Fibroblast of skin of scalp (primary cell): Measurements from ENCODE around the gene TGFB1I1. TPM values are rescaled to one million over a fixed set of nuclear protein-coding genes. Genes with fewer than 3 reads are reported as not detected.
"Not testable (repeated sequence)": the region's sequence is repeated elsewhere in the genome, so short reads cannot be mapped to it uniquely, and the experiment has no call there.

Experiments used
- DNase-seq: peaks from one replicate; pipeline ENCODE4 v3.0.0-alpha.2; 2013
- polyA plus RNA-seq, 2 experiments: library from polyadenylated mRNA; unstranded; fragments of 120-200 nt; gene quantifications; one replicate each; pipeline ENCODE4 v1.2.1, GENCODE V29; 2013; ENCODE audit not compliant: insufficient read length in 2 of 2

The TGFB1I1 gene
- polyA plus RNA-seq (2013, experiment 1 of 2; ENCODE audit: insufficient read length): 327 TPM
- polyA plus RNA-seq (2013, experiment 2 of 2; ENCODE audit: insufficient read length): 287 TPM

DNA sequence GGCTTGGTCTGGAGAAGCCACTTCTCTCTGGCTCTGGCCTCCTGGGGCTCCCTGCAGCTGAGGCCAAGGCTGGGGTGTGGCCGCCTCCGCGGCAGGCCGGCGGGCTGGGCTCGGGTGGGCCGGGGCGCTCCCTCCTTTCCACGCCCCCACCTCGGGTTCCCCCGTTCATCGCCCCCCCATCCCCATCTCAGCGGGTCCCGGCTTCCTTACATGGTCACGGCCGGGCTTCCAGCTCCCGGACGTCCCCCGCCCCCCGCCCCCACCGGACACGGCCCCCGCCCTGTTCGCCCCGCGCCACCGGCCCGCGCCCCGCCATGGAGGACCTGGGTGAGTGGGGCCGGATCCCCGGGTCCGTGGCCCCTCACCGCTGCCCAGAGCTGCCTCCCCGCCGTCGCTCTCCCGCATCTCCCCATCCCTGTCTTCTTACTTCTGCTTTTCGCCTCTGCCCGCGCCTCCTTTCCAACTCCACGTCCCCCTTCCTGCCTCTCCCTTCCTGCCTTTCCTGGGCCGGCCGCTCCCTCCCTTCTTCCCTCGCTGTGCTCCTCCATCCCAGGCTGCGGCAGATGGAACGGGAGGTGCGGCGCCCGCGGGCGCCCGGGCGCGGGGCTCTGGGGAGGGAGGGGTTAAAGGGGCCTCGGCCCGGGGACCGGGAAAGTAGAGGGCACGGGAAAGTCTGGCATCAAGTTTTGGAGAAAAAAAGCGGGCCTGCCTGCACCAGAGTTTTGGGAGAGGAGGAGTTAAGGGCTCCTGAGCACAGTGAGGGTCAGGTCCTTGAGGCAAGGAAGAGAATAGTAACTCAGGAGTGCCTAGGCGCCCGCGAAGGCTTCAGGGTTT lies at the start of gene TGFB1I1:
TSS of gene TGFB1I1 (plus strand) at position 278 of the 834 bp plus-strand sequence. CDS start at position 315, 37 bp downstream.
- DNase-seq: peak; percentile 96

DNA sequence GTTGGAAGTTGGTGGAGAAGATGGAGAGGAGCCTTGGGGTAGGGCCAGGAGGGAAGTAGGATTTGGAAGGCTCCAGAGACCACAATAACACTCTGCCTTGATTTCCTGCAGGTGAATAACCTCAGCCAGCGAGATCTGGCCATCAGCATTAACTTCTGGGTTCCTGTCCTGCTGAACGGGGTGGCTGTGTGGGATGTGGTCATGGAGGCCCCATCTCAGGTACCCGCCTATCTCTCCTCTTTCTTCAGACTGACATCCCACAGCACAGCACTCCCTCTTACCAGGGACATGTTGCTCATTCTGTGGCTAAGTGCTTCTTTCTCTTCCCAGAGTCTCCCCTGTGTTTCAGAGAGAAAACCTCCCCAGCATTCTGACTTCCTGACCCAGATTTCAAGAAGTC lies 48.7 kb upstream of the TGFB1I1 start:
- DNase-seq: no peak

DNA sequence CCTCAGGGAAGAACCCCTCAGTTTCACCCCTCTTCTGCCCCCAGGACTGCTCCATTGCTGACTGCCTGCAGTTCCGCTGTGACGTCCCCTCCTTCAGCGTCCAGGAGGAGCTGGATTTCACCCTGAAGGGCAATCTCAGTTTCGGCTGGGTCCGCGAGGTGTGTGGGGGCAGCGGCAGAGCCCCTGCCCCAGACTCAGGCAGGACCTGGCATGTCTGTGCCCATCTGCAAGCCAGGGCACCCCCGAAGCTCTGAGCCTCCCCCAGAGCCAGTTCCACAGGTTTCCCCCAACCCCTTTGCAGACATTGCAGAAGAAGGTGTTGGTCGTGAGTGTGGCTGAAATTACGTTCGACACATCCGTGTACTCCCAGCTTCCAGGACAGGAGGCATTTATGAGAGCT lies 48.2 kb upstream of the TGFB1I1 start:
- DNase-seq: no peak

DNA sequence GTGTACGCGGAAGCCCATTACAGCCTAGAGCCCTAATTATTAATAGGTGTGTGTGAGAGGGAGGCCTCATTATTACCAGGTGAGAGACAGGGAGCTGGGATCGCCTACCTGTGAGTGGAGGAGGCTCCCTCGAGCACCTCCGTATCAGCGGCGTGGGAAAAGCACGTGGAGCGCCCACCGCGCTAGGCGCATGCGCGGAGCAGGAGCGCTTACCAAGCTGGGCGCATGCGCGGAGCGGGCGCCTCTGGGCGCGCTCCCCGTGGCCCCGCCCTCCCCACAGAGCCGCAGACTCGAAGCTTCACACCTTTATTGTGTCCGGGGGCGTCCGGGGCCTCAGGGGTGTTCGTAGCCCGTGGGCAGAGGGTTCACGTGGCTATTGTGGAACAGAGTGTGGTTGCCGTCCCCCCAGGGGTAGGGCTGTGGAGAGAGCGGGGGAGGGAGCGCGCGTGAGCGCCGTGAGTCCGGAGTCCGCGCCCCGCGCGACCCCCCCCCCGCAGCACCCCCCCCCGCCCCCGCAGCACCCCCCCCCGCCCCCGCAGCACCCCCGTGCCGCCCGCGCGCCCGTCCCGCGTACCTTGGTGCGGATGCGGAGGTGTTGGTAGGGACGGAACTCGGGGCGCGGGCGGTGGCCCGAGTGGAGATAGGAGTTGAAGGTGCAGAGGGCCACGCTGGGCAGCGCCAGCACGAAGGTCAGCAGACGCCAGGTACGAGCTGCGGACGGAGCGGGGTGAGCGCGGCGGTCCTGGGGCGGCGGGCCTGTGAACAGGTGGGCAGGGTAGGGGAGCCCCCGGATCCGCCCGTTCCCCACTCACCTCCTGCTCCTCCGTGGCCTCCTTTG lies 44.3 kb upstream of the TGFB1I1 start:
- DNase-seq: peak; percentile 55

DNA sequence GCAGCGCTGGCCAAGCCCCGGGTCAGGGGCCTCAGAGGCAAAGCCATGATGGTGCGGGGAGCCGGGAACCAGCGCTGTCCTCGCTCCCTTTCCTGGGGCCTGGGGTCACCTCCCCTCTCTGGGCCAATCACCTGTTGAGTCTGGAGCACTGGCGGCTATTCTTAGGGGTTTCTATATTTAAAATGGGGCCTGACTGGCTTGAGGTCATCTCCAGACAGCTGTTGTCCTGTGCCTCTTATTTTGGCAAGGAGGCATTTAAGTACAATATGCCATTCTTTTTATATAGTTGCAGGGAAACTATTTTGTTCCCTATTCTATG lies 43.7 kb upstream of the TGFB1I1 start, which contains the start of gene COX6A2:
TSS of gene COX6A2 (minus strand) at position 82 of the 319 bp plus-strand sequence. CDS start at position 47, 35 bp downstream.
- no peak for DNase-seq

DNA sequence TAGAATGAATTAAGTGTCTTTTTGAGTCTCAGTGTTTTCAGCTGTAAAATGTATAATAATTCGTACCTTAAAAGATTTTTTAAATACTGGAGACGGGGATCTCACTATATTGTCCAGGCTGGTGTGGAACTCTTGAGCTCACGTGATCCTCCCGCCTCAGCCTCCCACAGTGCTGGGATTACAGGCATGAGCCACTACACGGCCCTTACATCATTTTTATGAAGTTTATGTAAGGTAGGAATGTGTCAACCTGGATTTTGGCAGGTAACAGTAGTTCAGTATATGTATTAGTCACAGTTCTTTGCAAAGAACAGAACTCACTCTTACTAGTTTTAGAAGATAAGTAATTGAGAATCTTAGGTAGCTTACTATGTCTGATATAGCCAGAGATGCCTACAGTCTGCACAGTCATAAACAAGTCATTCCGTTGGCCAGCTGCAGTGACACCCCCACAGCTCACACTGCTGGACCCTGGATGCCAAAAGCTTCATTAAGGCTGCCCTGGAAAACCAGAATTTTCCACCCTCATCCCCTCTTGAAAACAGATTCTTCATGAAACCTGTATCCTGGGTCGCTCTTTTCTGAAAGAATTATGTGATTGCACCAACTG lies 43.2 kb upstream of the TGFB1I1 start:
- DNase-seq: no peak

DNA sequence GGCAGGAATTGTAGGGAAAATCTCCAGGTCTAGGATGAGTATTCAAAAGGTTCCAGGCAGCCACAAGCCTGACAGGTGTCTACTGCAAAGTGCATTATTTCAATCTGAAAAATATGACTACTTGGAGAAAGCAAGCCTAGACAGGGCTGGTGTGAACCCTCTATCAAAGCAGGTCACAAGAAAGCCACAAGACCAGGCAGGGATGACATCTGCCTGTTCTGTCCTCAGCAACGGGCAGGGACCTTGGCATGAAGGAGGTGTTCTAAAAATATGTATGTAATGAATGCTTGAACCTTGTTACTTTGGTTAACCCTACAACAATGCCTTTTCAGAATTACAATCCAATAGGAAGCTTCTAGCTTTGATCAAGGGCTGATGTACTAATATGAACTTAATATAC lies 42.6 kb upstream of the TGFB1I1 start:
- DNase-seq: no peak

DNA sequence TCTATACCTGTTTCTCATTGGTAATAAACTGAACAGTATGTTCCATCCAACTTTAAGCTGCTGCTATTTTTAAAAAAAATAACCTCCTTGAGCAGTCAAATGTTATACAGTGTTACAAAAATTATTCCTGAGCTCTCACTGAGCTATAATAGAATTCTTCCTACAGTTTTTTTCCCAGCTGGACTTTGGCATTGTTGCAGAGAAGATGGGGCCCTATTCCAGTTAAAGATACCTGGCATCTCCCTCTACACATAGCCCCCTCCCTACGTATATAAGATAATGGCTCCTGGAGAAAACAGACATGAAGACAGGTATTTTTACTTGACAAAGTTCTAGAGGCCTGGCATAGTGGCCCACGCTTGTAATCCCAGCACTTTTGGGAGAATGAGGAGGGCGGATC lies 42.2 kb upstream of the TGFB1I1 start:
- no peak for DNase-seq

DNA sequence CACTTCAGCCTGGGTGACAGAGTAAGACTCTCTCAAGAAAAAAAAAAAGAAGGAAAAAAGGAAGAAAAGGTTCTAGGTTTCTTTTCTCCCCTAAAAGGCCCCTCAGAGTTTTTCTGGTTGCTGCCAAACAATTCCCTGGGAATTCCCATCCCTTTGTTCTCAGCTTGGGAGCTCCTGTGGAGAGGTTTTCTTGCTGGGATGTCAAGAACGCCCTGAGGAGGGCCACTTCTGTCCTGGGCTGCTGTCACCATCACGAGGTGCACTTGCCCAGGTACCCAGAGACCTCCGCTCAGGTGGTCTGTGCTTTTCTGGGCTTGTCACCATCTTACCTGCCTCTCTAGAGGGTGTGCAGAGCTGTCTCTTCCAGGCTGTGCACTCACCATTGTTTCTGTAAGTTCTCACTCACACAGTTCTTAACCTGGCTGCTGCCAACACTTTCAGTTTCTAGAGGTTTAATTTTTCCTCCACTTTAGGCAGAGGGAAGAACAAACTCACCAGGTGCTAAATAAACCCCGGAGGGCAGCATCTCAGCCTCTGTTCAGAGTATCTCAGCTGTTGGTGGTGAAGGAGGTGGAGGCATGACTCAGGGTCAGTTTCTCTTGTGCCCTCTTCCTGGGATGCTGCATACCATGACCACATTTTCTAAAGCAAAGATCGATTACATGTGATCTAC lies 41.4 kb upstream of the TGFB1I1 start:
- DNase-seq: no peak

DNA sequence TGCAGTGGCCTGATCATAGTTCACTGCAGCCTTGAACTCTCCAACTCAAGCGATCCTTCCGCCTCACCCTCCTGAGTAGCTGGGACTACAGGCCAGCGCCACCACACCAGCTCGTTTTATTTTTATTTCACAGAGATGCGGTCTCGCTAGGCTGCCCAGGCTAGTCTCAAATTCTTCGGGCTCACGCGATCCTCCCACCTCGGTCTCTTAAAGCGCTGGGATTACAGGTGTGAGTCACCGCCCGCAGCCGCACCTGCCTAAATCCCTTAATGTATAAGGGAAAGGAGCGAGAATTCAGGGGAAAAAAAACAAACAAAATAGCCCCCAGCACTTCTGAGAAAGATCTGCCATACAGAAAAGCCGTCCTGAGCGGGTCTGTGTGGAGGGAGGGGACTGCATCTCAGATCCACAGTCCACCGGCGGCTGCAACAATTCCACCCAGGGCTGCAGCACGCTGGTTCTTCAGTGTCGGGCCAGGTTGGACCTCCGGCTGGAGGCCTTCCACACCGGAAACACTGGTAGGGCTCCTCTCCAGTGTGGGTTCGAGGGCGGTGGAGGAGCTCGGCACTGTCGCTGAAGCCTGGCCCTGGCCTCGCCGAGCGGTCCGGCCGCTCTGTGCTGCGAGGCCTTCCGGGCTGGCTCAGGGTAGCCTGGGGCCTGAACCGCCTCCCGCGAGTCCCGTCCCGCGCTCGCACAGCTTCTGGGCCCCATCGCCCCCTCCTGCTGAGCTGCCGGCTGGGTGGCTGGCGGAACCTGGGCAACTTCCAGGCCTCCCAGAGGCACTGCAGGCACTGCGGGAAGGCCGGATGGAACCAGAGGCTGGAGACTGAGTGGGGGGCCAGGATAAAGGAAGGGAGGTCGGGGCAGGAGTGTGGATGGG lies 36.4 kb upstream of the TGFB1I1 start:
- no peak for DNase-seq

DNA sequence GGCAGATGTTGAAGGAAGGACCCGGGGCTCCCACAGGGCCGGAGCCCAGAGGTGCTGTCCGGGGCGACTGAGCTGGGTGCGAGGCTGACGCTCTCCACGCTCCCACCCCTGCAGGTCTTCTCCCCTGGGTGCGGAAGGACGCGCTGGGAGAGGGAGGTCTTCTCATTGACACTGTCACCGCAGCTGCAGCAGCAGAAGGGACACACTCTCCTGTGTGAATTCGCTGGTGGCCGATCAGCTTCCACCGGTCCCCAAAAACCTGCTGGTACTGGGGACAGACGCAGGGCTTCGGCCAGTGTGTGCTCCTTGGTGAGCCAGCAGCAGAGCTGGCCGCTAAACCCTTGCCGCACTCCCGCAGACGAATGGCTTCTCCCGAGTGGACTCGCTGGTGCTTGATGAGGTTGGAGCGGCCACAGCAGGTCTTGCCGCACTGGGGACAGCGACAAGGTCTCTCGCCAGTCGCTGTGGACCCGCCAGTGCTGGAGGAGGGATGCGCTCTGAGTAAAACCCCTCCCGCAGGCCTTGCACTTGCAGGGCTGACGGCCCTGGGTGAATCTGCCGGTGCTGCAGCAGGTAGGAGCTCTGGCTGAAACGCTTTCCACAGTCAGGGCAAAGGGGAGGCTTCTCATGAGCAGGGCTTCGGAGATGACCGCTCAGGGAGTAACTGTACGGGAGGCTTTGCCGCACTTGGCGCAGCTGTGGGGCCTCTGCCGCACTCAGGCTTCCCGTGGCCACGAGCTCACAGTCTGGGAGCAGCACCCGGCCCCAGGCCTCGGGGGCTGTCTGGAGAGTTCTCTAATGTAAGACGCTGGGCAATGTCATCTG lies 35.5 kb upstream of the TGFB1I1 start:
- DNase-seq: no peak

DNA sequence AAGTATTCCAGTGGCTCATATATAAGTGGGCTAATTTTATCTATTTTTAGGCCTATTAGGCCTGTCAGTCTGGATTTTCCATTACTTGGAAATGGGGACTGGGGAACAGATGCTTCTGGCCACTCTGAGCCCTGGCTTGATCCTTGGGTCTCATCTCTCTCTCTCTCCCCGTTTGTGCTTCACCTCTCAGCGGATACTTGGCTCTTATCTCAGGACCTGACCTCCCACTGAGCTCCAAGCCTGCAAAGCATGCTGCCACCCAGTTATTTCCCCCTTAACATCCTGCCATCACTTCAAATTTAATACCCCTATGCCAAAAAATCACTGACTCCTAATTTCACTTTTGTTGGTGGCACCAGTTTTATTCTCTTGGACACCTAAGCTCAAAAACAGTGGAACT lies 33.5 kb upstream of the TGFB1I1 start:
- no peak for DNase-seq

DNA sequence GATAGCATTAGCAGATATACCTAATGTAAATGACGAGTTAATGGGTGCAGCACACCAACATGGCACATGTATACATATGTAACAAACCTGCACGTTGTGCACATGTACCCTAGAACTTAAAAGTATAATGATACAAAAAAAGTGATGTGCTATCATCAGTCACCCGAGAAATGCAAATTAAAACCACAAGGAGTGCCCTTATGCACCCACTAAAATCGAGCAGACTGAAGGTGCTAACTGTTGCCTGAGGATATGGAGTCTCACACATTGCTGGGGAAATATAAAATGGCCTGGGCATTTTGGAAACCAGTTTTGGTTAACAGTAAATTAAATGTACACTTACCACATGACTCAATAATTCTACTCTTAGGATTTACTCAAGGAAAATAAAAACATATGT lies 32.9 kb upstream of the TGFB1I1 start:
- not testable (repeated sequence) for DNase-seq

DNA sequence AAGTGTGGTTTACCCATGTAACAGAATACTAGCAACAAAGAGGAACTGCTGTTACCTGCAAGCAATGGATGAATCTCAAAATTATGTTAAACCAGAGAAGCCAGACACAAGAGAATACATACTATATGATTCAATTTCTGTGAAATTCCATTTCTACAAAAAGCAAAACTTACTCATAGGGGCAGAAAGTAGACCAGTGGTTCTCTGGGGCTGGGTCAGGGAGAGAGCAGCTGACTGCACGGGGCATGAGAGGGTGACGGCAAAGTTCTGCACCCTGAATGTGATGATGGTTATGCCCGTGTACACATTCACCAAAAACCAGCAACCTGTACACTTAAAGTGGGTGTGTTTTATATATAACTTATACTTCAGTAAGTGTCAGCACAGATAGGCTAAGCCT lies 32.4 kb upstream of the TGFB1I1 start:
- no peak for DNase-seq

DNA sequence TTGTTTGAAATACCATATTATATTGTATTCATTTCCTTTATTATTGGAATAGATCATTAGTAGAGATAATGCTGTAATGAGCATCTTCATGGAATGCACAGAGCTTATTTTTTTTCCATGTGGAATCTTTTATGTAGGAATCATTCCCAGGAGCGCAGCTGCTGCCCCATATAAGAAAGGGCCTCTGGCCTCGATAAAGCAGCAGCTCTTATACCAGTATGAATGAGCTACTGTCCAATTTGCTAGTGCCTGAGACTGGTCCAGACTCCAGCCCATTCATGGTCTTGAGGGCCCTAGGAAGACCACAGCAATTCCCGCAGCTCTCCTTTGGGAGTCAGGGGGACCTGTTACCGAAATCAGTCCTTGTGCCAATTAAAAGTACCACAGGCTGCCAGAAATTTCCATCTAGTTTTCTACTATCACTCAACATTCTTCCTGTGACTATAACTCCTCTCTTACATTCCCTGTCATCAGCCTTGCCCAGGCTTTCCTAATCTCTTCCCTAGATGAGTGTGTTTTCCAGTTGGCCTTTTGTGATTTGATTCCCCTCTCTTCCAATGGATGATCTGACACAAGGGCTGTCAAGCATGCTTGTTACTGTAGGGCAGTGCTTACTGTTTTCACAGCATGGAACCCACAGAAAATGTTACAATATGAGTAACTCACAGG lies 31.3 kb upstream of the TGFB1I1 start:
- DNase-seq: peak; percentile 39

DNA sequence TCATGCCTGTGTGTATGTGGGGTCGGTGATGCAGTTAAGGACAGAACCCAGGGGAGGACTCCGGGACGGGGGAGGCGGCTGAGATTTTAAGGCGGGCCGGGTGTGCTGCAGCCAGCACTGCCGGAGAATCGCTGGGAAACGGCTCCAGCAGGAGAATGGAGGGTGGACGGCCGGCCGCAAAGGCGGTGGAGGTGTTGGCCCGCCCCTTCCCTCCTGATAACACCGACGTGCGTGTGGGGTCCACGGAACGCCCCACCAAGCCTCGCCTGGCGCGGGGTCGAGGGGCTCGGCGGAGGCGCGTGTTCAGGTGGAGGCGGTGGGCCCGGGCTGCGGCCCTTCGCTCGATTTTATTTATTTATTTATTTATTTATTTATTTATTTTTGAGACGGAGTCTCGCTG lies 30.0 kb upstream of the TGFB1I1 start:
- no peak for DNase-seq

DNA sequence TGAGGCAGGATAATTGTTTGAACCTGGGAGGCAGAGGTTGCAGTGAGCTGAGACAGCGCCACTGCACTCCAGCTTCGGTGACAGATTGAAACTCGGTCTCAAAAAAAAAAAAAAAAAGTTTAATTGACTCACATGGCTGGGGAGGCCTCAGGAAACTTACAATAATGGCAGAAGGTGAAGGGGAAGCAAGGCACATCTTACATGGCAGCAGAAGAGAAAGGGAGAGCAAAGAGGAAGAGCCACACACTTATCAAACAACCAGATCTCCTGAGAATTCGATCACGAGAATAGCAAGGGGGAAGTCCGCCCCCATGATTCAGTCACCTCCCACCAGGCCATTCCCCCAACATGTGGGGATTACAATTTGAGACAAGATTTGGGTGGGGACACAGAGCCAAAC lies 26.0 kb upstream of the TGFB1I1 start:
- DNase-seq: not testable (repeated sequence)

DNA sequence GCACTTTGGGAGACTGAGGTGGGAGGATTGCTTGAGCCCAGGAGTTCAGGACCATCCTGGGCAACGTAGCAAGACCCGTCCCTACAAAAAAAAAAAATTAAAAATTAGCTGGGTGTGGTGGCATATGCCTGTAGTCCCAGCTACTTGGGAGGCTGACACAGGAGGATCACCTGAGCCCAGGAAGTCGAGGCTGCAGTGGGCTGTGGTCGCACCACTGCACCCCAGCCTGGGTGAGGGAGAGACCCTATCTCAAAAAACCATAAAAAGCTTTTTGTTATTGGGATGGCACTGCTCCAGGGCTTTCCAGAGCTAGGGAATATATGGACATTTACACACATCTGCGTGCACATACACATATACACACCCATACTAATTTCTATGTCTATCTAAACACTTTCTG lies 20.8 kb upstream of the TGFB1I1 start:
- no peak for DNase-seq

DNA sequence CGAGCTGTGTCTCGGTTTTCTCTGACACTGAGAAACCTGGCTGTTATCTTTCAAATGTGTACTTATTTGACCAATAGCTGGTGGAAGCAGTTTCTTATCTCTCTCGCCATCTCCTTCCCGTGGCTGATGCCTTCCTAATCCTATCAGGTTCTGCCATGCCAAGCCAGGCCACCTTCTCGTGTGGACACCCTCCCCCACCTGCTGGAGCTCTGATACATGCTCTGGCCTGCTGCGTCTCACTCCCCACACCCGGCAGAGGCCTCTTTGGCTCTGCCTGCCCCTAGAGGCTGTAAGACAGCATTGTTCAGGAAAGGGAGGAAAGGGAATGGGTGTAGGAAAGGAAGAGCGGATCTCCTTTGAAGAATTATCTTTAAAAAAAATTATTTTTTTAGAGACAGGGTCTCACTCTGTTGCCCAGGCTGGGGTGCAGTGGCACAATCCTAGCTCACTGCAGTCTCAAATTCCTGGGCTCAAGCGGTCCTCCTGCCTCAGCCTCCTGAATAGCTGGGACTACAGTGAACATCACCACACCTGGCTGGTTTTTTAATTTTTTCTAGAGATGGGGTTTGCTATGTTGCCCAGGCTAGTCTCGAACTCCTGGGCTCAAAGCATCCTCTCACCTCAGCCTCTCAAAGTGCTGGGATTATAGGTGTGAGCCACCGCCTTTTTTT lies 20.1 kb upstream of the TGFB1I1 start:
- DNase-seq: peak; percentile 82
